Mesendoderm (in vitro differentiated cells): Measurements from ENCODE around the gene MDN1.
"Not testable (repeated sequence)": the region's sequence is repeated elsewhere in the genome, so short reads cannot be mapped to it uniquely, and the experiment has no call there.

ENCODE experiments used
- DNase-seq: peaks from one replicate; pipeline ENCODE4 v3.0.0; 2013
- H2AK5ac ChIP-seq: 2 replicates; pipeline ENCODE4 v1.6.1; 2013; ENCODE audit warnings: low read length, inconsistent platforms
- H2BK120ac ChIP-seq: 2 replicates; pipeline ENCODE4 v1.6.1; 2013; ENCODE audit warnings: low read depth, mild to moderate bottlenecking, low read length, moderate library complexity, mixed read lengths
- H2BK15ac ChIP-seq: replicated peaks from 2 replicates; pipeline ENCODE4 v1.6.1; 2013; ENCODE audit warnings: low read depth, mild to moderate bottlenecking, moderate library complexity
- H2BK5ac ChIP-seq: 2 replicates; pipeline ENCODE4 v1.6.1; 2013; ENCODE audit warnings: low read length, inconsistent platforms
- H3K18ac ChIP-seq: 2 replicates; pipeline ENCODE4 v1.6.1; 2013; ENCODE audit warnings: mild to moderate bottlenecking, low read length, mixed read lengths
- H3K23ac ChIP-seq: one replicate; pipeline ENCODE4 v1.6.1; 2013; ENCODE audit warnings: low read length
- H3K27ac ChIP-seq: 2 replicates; pipeline ENCODE4 v1.5.1; 2013; ENCODE audit warnings: low read depth, mild to moderate bottlenecking, inconsistent platforms, low read length, moderate library complexity
- H3K27me3 ChIP-seq: 2 replicates; pipeline ENCODE4 v1.6.1; 2013; ENCODE audit warnings: low read length, control low read depth, mild to moderate bottlenecking, inconsistent platforms; ENCODE audit not compliant: insufficient read depth, poor library complexity
- H3K36me3 ChIP-seq: 2 replicates; pipeline ENCODE4 v1.6.1; 2013; ENCODE audit warnings: low read length, inconsistent platforms; ENCODE audit not compliant: control insufficient read depth, insufficient read depth
- H3K4ac ChIP-seq: one replicate; pipeline ENCODE4 v1.6.1; 2013; ENCODE audit warnings: low read depth, mild to moderate bottlenecking, low read length, moderate library complexity
- H3K4me1 ChIP-seq: 2 replicates; pipeline ENCODE4 v1.6.1; 2013; ENCODE audit warnings: low read depth, low read length, inconsistent platforms; ENCODE audit not compliant: control insufficient read depth
- H3K4me2 ChIP-seq: 2 replicates; pipeline ENCODE4 v1.6.1; 2013; ENCODE audit warnings: low read length
- H3K4me3 ChIP-seq: 2 replicates; pipeline ENCODE4 v1.5.1; 2013; ENCODE audit warnings: mild to moderate bottlenecking, low read length
- H3K56ac ChIP-seq: one replicate; pipeline ENCODE4 v1.6.1; 2013; ENCODE audit warnings: low read length
- H3K79me1 ChIP-seq: 2 replicates; pipeline ENCODE4 v1.6.1; 2013; ENCODE audit warnings: low read length, inconsistent platforms
- H3K79me2 ChIP-seq: 2 replicates; pipeline ENCODE4 v1.6.1; 2013; ENCODE audit warnings: mild to moderate bottlenecking, low read length; ENCODE audit not compliant: control insufficient read depth, insufficient read depth
- H3K9ac ChIP-seq: 2 replicates; pipeline ENCODE4 v1.6.1; 2013; ENCODE audit warnings: low read length, inconsistent platforms
- H4K5ac ChIP-seq: one replicate; pipeline ENCODE4 v1.6.1; 2013; ENCODE audit warnings: low read length
- H4K8ac ChIP-seq: one replicate; pipeline ENCODE4 v1.6.1; 2013; ENCODE audit warnings: low read depth, mild to moderate bottlenecking, control low read depth, low read length, moderate library complexity
- WGBS: extraction: QIAGEN DNeasy Blood & Tissue Kit; methylation state at CpG from one replicate; pipeline ENCODE4 v1.1.7; 2013; ENCODE audit warnings: low lambda C conversion rate, missing lambda C conversion rate; ENCODE audit not compliant: insufficient coverage; ENCODE audit errors: extremely low coverage; 5-methylcytosine and 5-hydroxymethylcytosine counted together

The MDN1 gene

GRCh38 chr6:89858041-89858440, 38.4 kb upstream of the MDN1 start:
- peaks cover 1% of the 10 kb centered on the region for H3K36me3 ChIP-seq

GRCh38 chr6:89853068-89853467, 33.5 kb upstream of the MDN1 start:
- Histone ChIP-seq H3K27me3 (no peaks in the 10 kb centered on the region), H3K27ac (no peak overlapping the region), H3K18ac (no peak overlapping the region), H2BK15ac (no peak overlapping the region), H3K4ac (no peak overlapping the region), H3K4me2 (no peak overlapping the region), H3K4me3 (no peak overlapping the region), H3K79me1 (peaks cover 4% of the 10 kb centered on the region), H2BK5ac (no peak overlapping the region), H4K8ac (no peak overlapping the region), H3K23ac (no peak overlapping the region), H3K56ac (no peak overlapping the region), H3K9ac (no peak overlapping the region), H2AK5ac (no peak overlapping the region), H3K79me2 (peaks cover 4% of the 10 kb centered on the region), H3K4me1 (no peaks in the 10 kb centered on the region), H3K36me3 (no peaks in the 10 kb centered on the region), H2BK120ac (no peak overlapping the region), H4K5ac (no peak overlapping the region)
- DNase-seq = no peak
- WGBS = no CpG with 5 or more reads among the region's 1 CpG

More at GRCh38 chr6:89858041-89858440, 38.4 kb upstream of the MDN1 start:
- H2BK120ac ChIP-seq = no peak overlapping the region
- H2BK5ac ChIP-seq = no peak overlapping the region
- no peak overlapping the region for H3K4ac ChIP-seq
- no CpG with 5 or more reads among the region's 1 CpG for WGBS
- H3K4me2 ChIP-seq = no peak overlapping the region
- H3K56ac ChIP-seq = no peak overlapping the region
- no peak for DNase-seq
- no peak overlapping the region for H2AK5ac ChIP-seq
- no peak overlapping the region for H4K8ac ChIP-seq
- H3K4me1 ChIP-seq = no peaks in the 10 kb centered on the region
- no peaks in the 10 kb centered on the region for H3K79me1 ChIP-seq
- no peak overlapping the region for H2BK15ac ChIP-seq
- H3K9ac ChIP-seq = no peak overlapping the region
- H3K4me3 ChIP-seq = no peak overlapping the region
- no peak overlapping the region for H3K23ac ChIP-seq
- H3K27ac ChIP-seq = no peak overlapping the region
- H3K79me2 ChIP-seq = no peaks in the 10 kb centered on the region
- H3K18ac ChIP-seq = no peak overlapping the region
- no peaks in the 10 kb centered on the region for H3K27me3 ChIP-seq
- H4K5ac ChIP-seq = no peak overlapping the region

DNA sequence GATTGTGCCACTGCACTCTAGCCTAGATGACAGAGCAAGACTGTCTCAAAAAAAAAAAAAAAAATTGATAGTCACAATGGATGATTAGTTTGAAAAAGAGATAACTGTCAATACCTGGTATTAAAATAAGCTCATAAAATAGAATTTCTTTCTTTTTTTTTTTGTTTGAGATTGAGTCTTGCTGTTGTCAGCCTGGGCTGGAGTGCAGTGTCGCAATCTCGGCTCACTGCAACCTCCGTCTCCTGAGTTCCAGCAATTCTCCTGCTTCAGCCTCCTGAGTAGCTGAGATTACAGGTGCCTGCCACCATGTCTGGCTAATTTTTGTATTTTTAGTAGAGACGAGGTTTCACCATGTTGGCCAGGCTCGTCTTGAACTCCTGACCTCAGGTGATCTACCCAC, 27.9 kb upstream of the MDN1 start:
- not testable (repeated sequence) for H3K36me3 ChIP-seq

GRCh38 chr6:89843070-89843469, 23.5 kb upstream of the MDN1 start:
- no peaks in the 10 kb centered on the region for H3K4me1 ChIP-seq
- no peaks in the 10 kb centered on the region for H3K36me3 ChIP-seq
- H2BK5ac ChIP-seq = no peak overlapping the region
- no peak overlapping the region for H4K5ac ChIP-seq
- H3K18ac ChIP-seq = no peak overlapping the region
- no peak overlapping the region for H2BK120ac ChIP-seq
- no peak overlapping the region for H2AK5ac ChIP-seq
- H3K79me1 ChIP-seq = peaks cover 6% of the 10 kb centered on the region
- H3K79me2 ChIP-seq = peaks cover 12% of the 10 kb centered on the region
- H3K27ac ChIP-seq = no peak overlapping the region
- no peak overlapping the region for H3K23ac ChIP-seq
- H3K27me3 ChIP-seq = no peaks in the 10 kb centered on the region
- WGBS = no CpG with 5 or more reads among the region's 3 CpGs
- no peak overlapping the region for H3K4me2 ChIP-seq
- DNase-seq = no peak
- H3K9ac ChIP-seq = no peak overlapping the region
- H3K4ac ChIP-seq = no peak overlapping the region
- no peak overlapping the region for H3K4me3 ChIP-seq
- no peak overlapping the region for H2BK15ac ChIP-seq
- H4K8ac ChIP-seq = no peak overlapping the region
- no peak overlapping the region for H3K56ac ChIP-seq

More for the DNA sequence above, 27.9 kb upstream of the MDN1 start:
- not testable (repeated sequence) for H3K79me1 ChIP-seq, H3K56ac ChIP-seq, DNase-seq, H4K8ac ChIP-seq, H2BK120ac ChIP-seq, H2AK5ac ChIP-seq, H4K5ac ChIP-seq, H3K4ac ChIP-seq, H2BK5ac ChIP-seq, H3K27me3 ChIP-seq, H3K4me2 ChIP-seq, H3K9ac ChIP-seq, H3K27ac ChIP-seq, H2BK15ac ChIP-seq, H3K4me3 ChIP-seq, H3K4me1 ChIP-seq, H3K18ac ChIP-seq, H3K23ac ChIP-seq
- WGBS = no CpG with 5 or more reads among the region's 5 CpGs
- peaks cover 11% of the 10 kb centered on the region for H3K79me2 ChIP-seq

GRCh38 chr6:89842228-89842627, 22.6 kb upstream of the MDN1 start:
- Histone ChIP-seq H4K8ac (no peak overlapping the region), H2AK5ac (no peak overlapping the region), H3K4me2 (no peak overlapping the region), H3K23ac (no peak overlapping the region), H4K5ac (no peak overlapping the region), H2BK15ac (no peak overlapping the region), H2BK5ac (no peak overlapping the region), H3K4me3 (no peak overlapping the region), H3K9ac (no peak overlapping the region), H3K79me2 (peaks cover 16% of the 10 kb centered on the region), H2BK120ac (no peak overlapping the region), H3K27me3 (no peaks in the 10 kb centered on the region), H3K36me3 (no peaks in the 10 kb centered on the region), H3K79me1 (peaks cover 7% of the 10 kb centered on the region), H3K18ac (no peak overlapping the region), H3K56ac (no peak overlapping the region), H3K4me1 (no peaks in the 10 kb centered on the region), H3K27ac (no peak overlapping the region), H3K4ac (no peak overlapping the region)
- no peak for DNase-seq
- WGBS = no CpG with 5 or more reads among the region's 2 CpGs

DNA sequence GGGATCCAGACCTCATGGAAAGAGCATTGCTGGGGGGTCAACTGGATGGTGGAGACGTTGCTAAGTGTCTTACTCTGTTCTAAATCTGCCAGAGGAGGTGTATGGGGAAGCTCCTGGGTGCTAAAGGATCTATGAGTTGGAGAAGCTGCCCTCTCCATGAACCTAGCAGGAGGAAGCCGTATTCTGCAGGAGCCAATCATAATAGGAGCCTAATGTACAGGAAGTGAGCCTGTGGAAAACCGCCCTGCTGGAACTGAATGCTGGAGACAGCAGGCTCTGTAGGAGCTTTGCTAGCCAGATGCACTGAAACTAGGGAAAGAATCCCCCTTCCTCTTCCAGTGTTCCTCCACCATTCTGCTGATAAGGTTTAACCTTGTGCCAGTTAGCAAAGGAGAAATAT, 20.9 kb upstream of the MDN1 start:
- no peak overlapping the region for H3K56ac ChIP-seq
- H2AK5ac ChIP-seq = no peak overlapping the region
- no peaks in the 10 kb centered on the region for H3K27me3 ChIP-seq
- DNase-seq = no peak
- no peak overlapping the region for H3K4me3 ChIP-seq
- H3K4me2 ChIP-seq = no peak overlapping the region
- H3K4ac ChIP-seq = no peak overlapping the region
- H2BK120ac ChIP-seq = no peak overlapping the region
- H3K23ac ChIP-seq = no peak overlapping the region
- no peaks in the 10 kb centered on the region for H3K4me1 ChIP-seq
- no peak overlapping the region for H2BK15ac ChIP-seq
- H3K9ac ChIP-seq = no peak overlapping the region
- H4K5ac ChIP-seq = no peak overlapping the region
- no CpG with 5 or more reads among the region's 3 CpGs for WGBS
- H3K27ac ChIP-seq = no peak overlapping the region
- no peak overlapping the region for H2BK5ac ChIP-seq
- H3K18ac ChIP-seq = no peak overlapping the region
- H3K79me1 ChIP-seq = peaks cover 8% of the 10 kb centered on the region
- peaks cover 17% of the 10 kb centered on the region for H3K79me2 ChIP-seq
- no peak overlapping the region for H4K8ac ChIP-seq
- H3K36me3 ChIP-seq = no peaks in the 10 kb centered on the region
